ENCODE measurements around the gene NIBAN1. TPM values are rescaled to one million over a fixed set of nuclear protein-coding genes. Genes with fewer than 3 reads are reported as not detected.

Gene NIBAN1
- total RNA-seq, 1 experiment from 2014 or later, result 5.9 TPM

GRCh38 chr1:184950906-184951305, 23.4 kb downstream of the NIBAN1 start:
- no peak overlapping the region for H2AFZ ChIP-seq (ENCODE audit: low read length)
- no peak overlapping the region for H2BK20ac ChIP-seq (ENCODE audit: low read depth, low read length, poor library complexity, severe bottlenecking)
- H3K79me1 ChIP-seq (ENCODE audit: insufficient read depth, low read depth, low read length, poor library complexity, severe bottlenecking), result no peaks in the 10 kb centered on the region
- H2BK5ac ChIP-seq (ENCODE audit: insufficient read length, low read length), result no peak overlapping the region
- Mint-ChIP-seq H3K4me3 (no peak overlapping the region), H3K9me3 (no peaks in the 10 kb centered on the region), H3K4me1 (peaks cover 9 to 12% of the 10 kb centered on the region in 2 experiments), H3K27me3 (ENCODE audit: low read depth) (no peaks in the 10 kb centered on the region), H3K27ac (no peak overlapping the region), H3K36me3 (ENCODE audit: insufficient read depth in 1 of 3, low read depth in 3 of 3) (no peaks in the 10 kb centered on the region)
- no peaks in the 10 kb centered on the region for H3K79me2 ChIP-seq (ENCODE audit: insufficient read depth, low read length)
- H2AK5ac ChIP-seq (ENCODE audit: insufficient read length, low read length), result no peak overlapping the region
- H4K8ac ChIP-seq (replicated peaks; ENCODE audit: insufficient read length, low read depth, low read length), result no peak overlapping the region
- no peak overlapping the region for H3K27ac ChIP-seq (ENCODE audit: insufficient read length, low read depth, low read length)
- TF ChIP-seq, protein P1, sequence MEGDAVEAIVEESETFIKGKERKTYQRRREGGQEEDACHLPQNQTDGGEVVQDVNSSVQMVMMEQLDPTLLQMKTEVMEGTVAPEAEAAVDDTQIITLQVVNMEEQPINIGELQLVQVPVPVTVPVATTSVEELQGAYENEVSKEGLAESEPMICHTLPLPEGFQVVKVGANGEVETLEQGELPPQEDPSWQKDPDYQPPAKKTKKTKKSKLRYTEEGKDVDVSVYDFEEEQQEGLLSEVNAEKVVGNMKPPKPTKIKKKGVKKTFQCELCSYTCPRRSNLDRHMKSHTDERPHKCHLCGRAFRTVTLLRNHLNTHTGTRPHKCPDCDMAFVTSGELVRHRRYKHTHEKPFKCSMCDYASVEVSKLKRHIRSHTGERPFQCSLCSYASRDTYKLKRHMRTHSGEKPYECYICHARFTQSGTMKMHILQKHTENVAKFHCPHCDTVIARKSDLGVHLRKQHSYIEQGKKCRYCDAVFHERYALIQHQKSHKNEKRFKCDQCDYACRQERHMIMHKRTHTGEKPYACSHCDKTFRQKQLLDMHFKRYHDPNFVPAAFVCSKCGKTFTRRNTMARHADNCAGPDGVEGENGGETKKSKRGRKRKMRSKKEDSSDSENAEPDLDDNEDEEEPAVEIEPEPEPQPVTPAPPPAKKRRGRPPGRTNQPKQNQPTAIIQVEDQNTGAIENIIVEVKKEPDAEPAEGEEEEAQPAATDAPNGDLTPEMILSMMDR (conservative IDR thresholded peaks at IDR 0.05), result no peak
- no CpG with 5 or more reads among the region's 2 CpGs for WGBS (ENCODE audit: extremely low coverage, insufficient read length, low lambda C conversion rate)
- H3K23ac ChIP-seq (ENCODE audit: insufficient read length, low read depth, low read length), result no peak overlapping the region
- no peaks in the 10 kb centered on the region for H4K20me1 ChIP-seq (ENCODE audit: control insufficient read depth, insufficient read depth, insufficient read length)
- H2BK120ac ChIP-seq (ENCODE audit: low read depth, low read length, poor library complexity, severe bottlenecking), result no peak overlapping the region
- no peak overlapping the region for H3K14ac ChIP-seq (ENCODE audit: insufficient read depth, low read length)
- H3K56ac ChIP-seq (ENCODE audit: insufficient read length, low read depth, low read length), result no peak overlapping the region
- H2BK12ac ChIP-seq (ENCODE audit: insufficient read length, low read depth, low read length), result no peak overlapping the region
- H3K9ac ChIP-seq (ENCODE audit: extremely low read depth, insufficient read length, low read length), result no peak overlapping the region
- no peak overlapping the region for H3T11ph ChIP-seq (ENCODE audit: low read length)
- H3K4me1 ChIP-seq (ENCODE audit: insufficient read depth, low read length), result no peaks in the 10 kb centered on the region
- H3K4ac ChIP-seq (ENCODE audit: low read depth, low read length), result no peak overlapping the region
- no peaks in the 10 kb centered on the region for H3K27me3 ChIP-seq (ENCODE audit: insufficient read depth, low read length)
- no peak overlapping the region for H3K4me2 ChIP-seq (ENCODE audit: insufficient read depth, insufficient read length, low read length)
- H3K23me2 ChIP-seq (ENCODE audit: insufficient read length, low read depth, low read length, poor library complexity, severe bottlenecking), result no peaks in the 10 kb centered on the region
- no peak overlapping the region for H4K5ac ChIP-seq (ENCODE audit: insufficient read length, low read depth, low read length)
- H4K91ac ChIP-seq (ENCODE audit: insufficient read length, low read depth, low read length), result no peak overlapping the region
- H3K9me3 ChIP-seq (ENCODE audit: control insufficient read depth, low read depth, low read length), result no peaks in the 10 kb centered on the region
- H3K18ac ChIP-seq (ENCODE audit: insufficient read length, low read depth, low read length), result no peak overlapping the region
- no peak overlapping the region for H2BK15ac ChIP-seq (ENCODE audit: low read depth, low read length)
- no peak for DNase-seq

Data from H9 (cell line).